ENCODE measurements around the gene ADO.

The ADO gene

GRCh38 chr10:62804356-62805230, at the start of gene ADO:
Gene ADO, plus strand, starts transcription at chr10:62804720. Its CDS starts 340 bp downstream, at chr10:62805060.
- DNase-seq (ENCODE audit: extremely low read depth, low read depth) = peak; percentile 56
- H3K4me3 ChIP-seq (replicated peaks; ENCODE audit: low read depth, low read length) = peak within 1 kb of the TSS; percentile 62
- no peak for TF ChIP-seq CTCF (IDR thresholded peaks at IDR 0.05; ENCODE audit: low read depth, low read length, missing control alignments)

GRCh38 chr10:62754963-62755362, 49.6 kb upstream of the ADO start:
- H3K4me3 ChIP-seq (replicated peaks; ENCODE audit: low read depth, low read length) = no peak overlapping the region
- no peak for TF ChIP-seq CTCF (IDR thresholded peaks at IDR 0.05; ENCODE audit: low read depth, low read length, missing control alignments)
- DNase-seq (ENCODE audit: extremely low read depth, low read depth) = no peak

GRCh38 chr10:62755662-62756653, 48.6 kb upstream of the ADO start:
- no peak for DNase-seq (ENCODE audit: extremely low read depth, low read depth)

GRCh38 chr10:62759599-62760175, 44.8 kb upstream of the ADO start:
- no peak for DNase-seq (ENCODE audit: extremely low read depth, low read depth)
- no peak for TF ChIP-seq CTCF (IDR thresholded peaks at IDR 0.05; ENCODE audit: low read depth, low read length, missing control alignments)
- H3K4me3 ChIP-seq (replicated peaks; ENCODE audit: low read depth, low read length) = no peak overlapping the region

More at GRCh38 chr10:62755662-62756653, 48.6 kb upstream of the ADO start:
- no peak for TF ChIP-seq CTCF (IDR thresholded peaks at IDR 0.05; ENCODE audit: low read depth, low read length, missing control alignments)
- no peak overlapping the region for H3K4me3 ChIP-seq (replicated peaks; ENCODE audit: low read depth, low read length)

GRCh38 chr10:62760401-62760800, 44.1 kb upstream of the ADO start:
- no peak for DNase-seq (ENCODE audit: extremely low read depth, low read depth)
- TF ChIP-seq CTCF (IDR thresholded peaks at IDR 0.05; ENCODE audit: low read depth, low read length, missing control alignments) = no peak
- H3K4me3 ChIP-seq (replicated peaks; ENCODE audit: low read depth, low read length) = no peak overlapping the region

- TF ChIP-seq CTCF (IDR thresholded peaks at IDR 0.05; ENCODE audit: low read depth, low read length, missing control alignments) = no peak
- DNase-seq (ENCODE audit: extremely low read depth, low read depth) = no peak
- no peak overlapping the region for H3K4me3 ChIP-seq (replicated peaks; ENCODE audit: low read depth, low read length)
Measured at GRCh38 chr10:62761115-62761514, 43.4 kb upstream of the ADO start.

Measured in HFF-Myc (cell line).